IPS DF 6.9 (cell line): Measurements from ENCODE around the gene RRP8.

Experiments
- DNase-seq: peaks from one replicate; pipeline ENCODE4 v3.0.0-alpha.2; 2013; ENCODE audit warnings: low read depth, low spot score
- H3K27ac ChIP-seq: one replicate; pipeline ENCODE4 v1.5.1; 2013; ENCODE audit warnings: low read length, control low read depth
- H3K27me3 ChIP-seq: 2 replicates; pipeline ENCODE4 v1.6.1; 2013; ENCODE audit warnings: mild to moderate bottlenecking, low read length; ENCODE audit not compliant: control insufficient read depth, insufficient read depth
- H3K36me3 ChIP-seq: 2 replicates; pipeline ENCODE4 v1.6.1; 2013; ENCODE audit warnings: low read length; ENCODE audit not compliant: control insufficient read depth, insufficient read depth
- H3K4me1 ChIP-seq: 2 replicates; pipeline ENCODE4 v1.6.1; 2013; ENCODE audit warnings: low read length; ENCODE audit not compliant: control insufficient read depth, insufficient read depth
- H3K4me3 ChIP-seq: 2 replicates; pipeline ENCODE4 v1.5.1; 2013; ENCODE audit warnings: mild to moderate bottlenecking, low read length
- H3K9me3 ChIP-seq: 2 replicates; pipeline ENCODE4 v1.6.1; 2013; ENCODE audit warnings: low read length, inconsistent platforms; ENCODE audit not compliant: control insufficient read depth, insufficient read depth
- WGBS: extraction: QIAGEN DNeasy Blood & Tissue Kit; methylation state at CpG from one replicate; pipeline ENCODE4 v1.1.7; 2013; ENCODE audit warnings: mixed read lengths, missing lambda C conversion rate; ENCODE audit not compliant: insufficient read length, insufficient coverage; 5-methylcytosine and 5-hydroxymethylcytosine counted together

The RRP8 gene

GRCh38 chr11:6599881-6600390 is 3.5 kb downstream of the RRP8 start:
- Histone ChIP-seq H3K36me3 (peaks cover 11% of the 10 kb centered on the region; the same call in 1 of the 2 replicates), H3K4me3 (no peak overlapping the region), H3K27me3 (no peaks in the 10 kb centered on the region), H3K9me3 (no peaks in the 10 kb centered on the region), H3K27ac (no peak overlapping the region), H3K4me1 (no peaks in the 10 kb centered on the region)
- no CpG with 5 or more reads among the region's 2 CpGs for WGBS
- DNase-seq: no peak

- Histone ChIP-seq H3K27ac (no peak overlapping the region), H3K27me3 (no peaks in the 10 kb centered on the region), H3K4me1 (no peaks in the 10 kb centered on the region), H3K36me3 (peaks cover 11% of the 10 kb centered on the region; the same call in 1 of the 2 replicates), H3K9me3 (no peaks in the 10 kb centered on the region), H3K4me3 (no peak overlapping the region)
- DNase-seq: no peak
- no CpG with 5 or more reads among the region's 1 CpG for WGBS
These were observed 4.0 kb downstream of the RRP8 start for GRCh38 chr11:6599449-6599848.

- Histone ChIP-seq H3K4me3 (no peak overlapping the region), H3K9me3 (no peaks in the 10 kb centered on the region), H3K27me3 (no peaks in the 10 kb centered on the region), H3K36me3 (peaks cover 11% of the 10 kb centered on the region; the same call in 1 of the 2 replicates), H3K27ac (no peak overlapping the region), H3K4me1 (no peaks in the 10 kb centered on the region)
- no CpG with 5 or more reads among the region's 3 CpGs for WGBS
- DNase-seq: no peak
These were observed 4.9 kb downstream of the RRP8 start for GRCh38 chr11:6598555-6598954.

- 100% methylated on average over 1 of the region's 5 CpGs for WGBS
- DNase-seq: no peak
- no peak overlapping the region for H3K4me3 ChIP-seq
- peaks cover 11% of the 10 kb centered on the region; the same call in 1 of the 2 replicates for H3K36me3 ChIP-seq
- H3K4me1 ChIP-seq: no peaks in the 10 kb centered on the region
- H3K27ac ChIP-seq: no peak overlapping the region
- H3K27me3 ChIP-seq: no peaks in the 10 kb centered on the region
- H3K9me3 ChIP-seq: peaks cover 1% of the 10 kb centered on the region; the same call in 1 of the 2 replicates
These were observed 7.1 kb downstream of the RRP8 start for GRCh38 chr11:6596239-6596877.

GRCh38 chr11:6594142-6594768 is 9.2 kb downstream of the RRP8 start:
- peaks cover 1% of the 10 kb centered on the region; the same call in 1 of the 2 replicates for H3K9me3 ChIP-seq
- H3K4me3 ChIP-seq: no peak overlapping the region
- no peak overlapping the region for H3K27ac ChIP-seq
- WGBS: no CpG with 5 or more reads among the region's 3 CpGs
- H3K36me3 ChIP-seq: no peaks in the 10 kb centered on the region
- no peaks in the 10 kb centered on the region for H3K27me3 ChIP-seq
- no peaks in the 10 kb centered on the region for H3K4me1 ChIP-seq
- DNase-seq: no peak

GRCh38 chr11:6588018-6588417 is 15.4 kb downstream of the RRP8 start:
- no CpG with 5 or more reads among the region's 1 CpG for WGBS
- Histone ChIP-seq H3K9me3 (no peaks in the 10 kb centered on the region), H3K27me3 (no peaks in the 10 kb centered on the region), H3K4me1 (no peaks in the 10 kb centered on the region), H3K27ac (no peak overlapping the region), H3K4me3 (no peak overlapping the region), H3K36me3 (no peaks in the 10 kb centered on the region)
- DNase-seq: no peak

- Histone ChIP-seq H3K36me3 (no peaks in the 10 kb centered on the region), H3K9me3 (no peaks in the 10 kb centered on the region), H3K4me1 (no peaks in the 10 kb centered on the region), H3K27me3 (no peaks in the 10 kb centered on the region), H3K4me3 (no peak overlapping the region), H3K27ac (no peak overlapping the region)
- no peak for DNase-seq
- no CpG with 5 or more reads among the region's 11 CpGs for WGBS
These were observed 16.0 kb downstream of the RRP8 start for GRCh38 chr11:6587360-6587953.

- no peak for DNase-seq
- no CpG with 5 or more reads among the region's 25 CpGs for WGBS
- Histone ChIP-seq H3K36me3 (no peaks in the 10 kb centered on the region), H3K9me3 (no peaks in the 10 kb centered on the region), H3K27ac (no peak overlapping the region), H3K27me3 (no peaks in the 10 kb centered on the region), H3K4me1 (no peaks in the 10 kb centered on the region), H3K4me3 (no peak overlapping the region)
These were observed 16.7 kb downstream of the RRP8 start for GRCh38 chr11:6586434-6587359.

- Histone ChIP-seq H3K4me3 (no peak overlapping the region), H3K27me3 (no peaks in the 10 kb centered on the region), H3K9me3 (no peaks in the 10 kb centered on the region), H3K4me1 (no peaks in the 10 kb centered on the region), H3K27ac (no peak overlapping the region), H3K36me3 (no peaks in the 10 kb centered on the region)
- no CpG with 5 or more reads among the region's 4 CpGs for WGBS
- no peak for DNase-seq
These were observed 18.9 kb downstream of the RRP8 start for GRCh38 chr11:6584528-6584927.

- DNase-seq: no peak
- Histone ChIP-seq H3K4me1 (no peaks in the 10 kb centered on the region), H3K27me3 (no peaks in the 10 kb centered on the region), H3K27ac (no peak overlapping the region), H3K4me3 (no peak overlapping the region), H3K36me3 (no peaks in the 10 kb centered on the region), H3K9me3 (no peaks in the 10 kb centered on the region)
- WGBS: no CpG with 5 or more reads among the region's 1 CpG
These were observed 19.8 kb downstream of the RRP8 start for GRCh38 chr11:6583584-6583983.
